Neural progenitor cell (in vitro differentiated cells): Measurements from ENCODE around the gene MGLL. TPM values are rescaled to one million over a fixed set of nuclear protein-coding genes. Genes with fewer than 3 reads are reported as not detected.

Source experiments
- DNase-seq: peaks from one replicate; pipeline ENCODE4 v3.0.0-alpha.2; 2016; ENCODE audit warnings: low spot score
- H2AFZ ChIP-seq: fragments of 200-600 bp; sonication (generic); replicated peaks from 2 replicates; pipeline ENCODE4 v1.6.1; 2016; ENCODE audit warnings: antibody characterized with exemption
- H3F3A ChIP-seq: fragments of 200-600 bp; sonication (generic); 2 replicates; pipeline ENCODE4 v1.6.1; 2016; ENCODE audit warnings: antibody characterized with exemption, low read depth
- H3K27ac ChIP-seq: fragments of 200-600 bp; sonication (generic); 2 replicates; pipeline ENCODE4 v1.5.1; 2016; ENCODE audit warnings: mild to moderate bottlenecking
- H3K27me3 ChIP-seq: fragments of 200-600 bp; sonication (generic); 2 replicates; pipeline ENCODE4 v1.6.1; 2016; ENCODE audit warnings: mild to moderate bottlenecking, moderate library complexity
- H3K36me3 ChIP-seq: fragments of 200-600 bp; sonication (generic); 2 replicates; pipeline ENCODE4 v1.5.1; 2016
- H3K4me1 ChIP-seq: fragments of 200-600 bp; sonication (generic); 2 replicates; pipeline ENCODE4 v1.6.1; 2016; ENCODE audit warnings: mixed run types
- H3K4me2 ChIP-seq: fragments of 200-600 bp; sonication (generic); 2 replicates; pipeline ENCODE4 v1.6.1; 2016
- H3K4me3 ChIP-seq: fragments of 200-600 bp; sonication (generic); 2 replicates; pipeline ENCODE4 v1.5.1; 2016
- H3K79me2 ChIP-seq: fragments of 200-600 bp; sonication (generic); 2 replicates; pipeline ENCODE4 v1.6.1; 2016; ENCODE audit warnings: low read depth
- H3K9ac ChIP-seq: fragments of 200-600 bp; sonication (generic); 2 replicates; pipeline ENCODE4 v1.6.1; 2016
- H3K9me3 ChIP-seq: fragments of 200-600 bp; sonication (generic); 2 replicates; pipeline ENCODE4 v1.5.1; 2016; ENCODE audit warnings: low read depth
- H4K20me1 ChIP-seq: fragments of 200-600 bp; sonication (generic); 2 replicates; pipeline ENCODE4 v1.6.1; 2016; ENCODE audit warnings: low read depth
- H3K27ac Mint-ChIP-seq: 3 replicates; pipeline ENCODE4 v1.8.0; 2021; ENCODE audit warnings: mixed read lengths
- H3K27me3 Mint-ChIP-seq: 2 replicates; pipeline ENCODE4 v1.8.0; 2022; ENCODE audit warnings: low read depth, mild to moderate bottlenecking, inconsistent platforms, moderate library complexity, mixed read lengths; ENCODE audit not compliant: insufficient read depth
- H3K36me3 Mint-ChIP-seq: 3 replicates; pipeline ENCODE4 v1.8.0; 2021; ENCODE audit warnings: mixed read lengths
- H3K4me1 Mint-ChIP-seq: 3 replicates; pipeline ENCODE4 v1.8.0; 2021; ENCODE audit warnings: mixed read lengths
- H3K4me3 Mint-ChIP-seq: 3 replicates; pipeline ENCODE4 v1.8.0; 2021; ENCODE audit warnings: mild to moderate bottlenecking, moderate library complexity, mixed read lengths
- H3K9me3 Mint-ChIP-seq: 3 replicates; pipeline ENCODE4 v1.8.0; 2020; ENCODE audit warnings: mixed read lengths
- CTCF ChIP-seq: fragments of 200-600 bp; sonication (generic); IDR thresholded peaks from 2 replicates; pipeline ENCODE4 v1.5.1; 2017; ENCODE audit warnings: antibody characterized with exemption, mild to moderate bottlenecking
- EZH2 ChIP-seq: fragments of 200-600 bp; sonication (generic); IDR thresholded peaks from 2 replicates; pipeline ENCODE4 v1.6.1; 2017; ENCODE audit warnings: antibody characterized with exemption, mild to moderate bottlenecking, moderate library complexity
- EZH2phosphoT487 ChIP-seq: fragments of 200-600 bp; sonication (generic); IDR thresholded peaks from 2 replicates; pipeline ENCODE4 v1.6.1; 2017; ENCODE audit warnings: antibody characterized with exemption
- total RNA-seq: library from RNA; depleted of rRNA; stranded (reverse); fragments of >200 nt; gene quantifications from 2 replicates; pipeline ENCODE4 v1.2.3, GENCODE V29; 2015; ENCODE audit warnings: low replicate concordance

The MGLL gene
- total RNA-seq, 1 donor from 2014 or later = 0.15 TPM

DNA sequence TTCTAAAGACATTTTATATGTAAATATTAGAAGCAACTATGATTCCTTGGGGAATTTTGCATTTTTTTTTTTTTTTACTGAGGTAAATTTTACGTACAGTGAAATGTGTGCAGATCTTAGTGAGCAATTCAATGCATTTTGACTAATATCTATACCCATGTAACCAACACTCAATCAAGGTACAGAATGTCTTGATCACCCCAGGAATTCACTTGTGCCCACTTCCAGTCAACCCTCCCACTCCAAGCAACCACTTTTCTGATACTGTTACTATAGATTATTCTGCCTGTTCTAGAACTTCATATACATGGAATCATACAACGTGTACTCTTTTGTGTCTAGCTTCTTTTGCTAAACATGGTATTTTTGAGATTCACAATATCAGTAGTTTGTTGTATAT, 45.1 kb upstream of the MGLL start:
- peaks cover 3% of the 10 kb centered on the region for H3K27me3 Mint-ChIP-seq
- no peak for DNase-seq

DNA sequence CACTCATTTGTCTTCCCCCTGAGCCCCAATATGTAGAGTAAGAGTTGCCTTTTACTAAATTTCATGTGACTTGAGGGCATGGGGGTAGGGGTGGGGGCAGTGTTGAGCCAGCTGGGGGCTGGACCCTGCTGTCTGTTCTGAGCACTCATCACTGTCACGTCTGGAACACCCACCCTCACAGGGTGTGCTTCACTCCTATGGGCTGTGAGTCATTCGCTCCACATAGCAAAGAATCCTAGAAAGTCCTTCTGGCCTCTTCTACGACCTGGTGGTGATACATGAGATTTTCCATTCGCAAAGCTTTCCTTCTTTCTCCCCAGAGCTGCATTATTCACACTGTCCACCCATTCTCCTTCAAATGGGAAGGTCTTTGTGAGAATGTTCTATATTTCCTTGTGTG, 43.6 kb upstream of the MGLL start:
- Histone ChIP-seq H4K20me1 (no peaks in the 10 kb centered on the region), H3K9me3 (no peaks in the 10 kb centered on the region), H3K9ac (no peak overlapping the region), H2AFZ (no peak overlapping the region), H3K4me2 (no peak overlapping the region), H3K27me3 (no peaks in the 10 kb centered on the region), H3K79me2 (no peaks in the 10 kb centered on the region), H3F3A (no peaks in the 10 kb centered on the region), H3K4me3 (no peak overlapping the region), H3K4me1 (no peaks in the 10 kb centered on the region), H3K36me3 (no peaks in the 10 kb centered on the region), H3K27ac (no peak overlapping the region)
- no peaks in the 10 kb centered on the region for H3K4me1 Mint-ChIP-seq
- TF ChIP-seq CTCF (no peak), EZH2 (no peak), EZH2phosphoT487 (no peak)
- no peaks in the 10 kb centered on the region for H3K9me3 Mint-ChIP-seq
- no peaks in the 10 kb centered on the region for H3K36me3 Mint-ChIP-seq
- H3K27me3 Mint-ChIP-seq = peaks cover 3% of the 10 kb centered on the region
- DNase-seq = no peak
- H3K4me3 Mint-ChIP-seq = no peak overlapping the region
- H3K27ac Mint-ChIP-seq = no peak overlapping the region

More for the DNA sequence above, 45.1 kb upstream of the MGLL start:
- Histone ChIP-seq H3K27me3 (no peaks in the 10 kb centered on the region), H4K20me1 (no peaks in the 10 kb centered on the region), H3K27ac (no peak overlapping the region), H3K9me3 (no peaks in the 10 kb centered on the region), H3K79me2 (no peaks in the 10 kb centered on the region), H2AFZ (no peak overlapping the region), H3K36me3 (no peaks in the 10 kb centered on the region), H3F3A (no peaks in the 10 kb centered on the region), H3K9ac (no peak overlapping the region), H3K4me2 (no peak overlapping the region), H3K4me3 (no peak overlapping the region), H3K4me1 (no peaks in the 10 kb centered on the region)
- no peak for TF ChIP-seq EZH2phosphoT487
- TF ChIP-seq EZH2 = no peak
- no peak for TF ChIP-seq CTCF
- Mint-ChIP-seq H3K36me3 (no peaks in the 10 kb centered on the region), H3K4me3 (no peak overlapping the region), H3K9me3 (no peaks in the 10 kb centered on the region), H3K4me1 (no peaks in the 10 kb centered on the region), H3K27ac (no peak overlapping the region)

- no peaks in the 10 kb centered on the region for H4K20me1 ChIP-seq
- no peak overlapping the region for H3K27ac ChIP-seq
- no peaks in the 10 kb centered on the region for H3K79me2 ChIP-seq
- H3K27me3 ChIP-seq = no peaks in the 10 kb centered on the region
- no peaks in the 10 kb centered on the region for H3K9me3 Mint-ChIP-seq
- H3K36me3 ChIP-seq = no peaks in the 10 kb centered on the region
- H3F3A ChIP-seq = no peaks in the 10 kb centered on the region
- no peaks in the 10 kb centered on the region for H3K9me3 ChIP-seq
- DNase-seq = no peak
- no peaks in the 10 kb centered on the region for H3K4me1 ChIP-seq
- no peaks in the 10 kb centered on the region for H3K36me3 Mint-ChIP-seq
- no peak overlapping the region for H3K4me3 Mint-ChIP-seq
- no peak for TF ChIP-seq CTCF
- TF ChIP-seq EZH2phosphoT487 = no peak
- no peak for TF ChIP-seq EZH2
- H2AFZ ChIP-seq = no peak overlapping the region
- H3K27me3 Mint-ChIP-seq = peaks cover 10% of the 10 kb centered on the region
- no peak overlapping the region for H3K27ac Mint-ChIP-seq
- H3K4me1 Mint-ChIP-seq = peaks cover 8% of the 10 kb centered on the region
- H3K4me3 ChIP-seq = no peak overlapping the region
- H3K4me2 ChIP-seq = no peak overlapping the region
- no peak overlapping the region for H3K9ac ChIP-seq
Observed at GRCh38 chr3:127860211-127860696, 37.9 kb upstream of the MGLL start.
